Right lobe of liver (tissue), 4 donors: Measurements from ENCODE around the gene USP5.

Source experiments
- POLR2A ChIP-seq: fragments of 450-650 bp; IDR thresholded peaks from one replicate; pipeline ENCODE4 v1.6.1; 2017; ENCODE audit warnings: antibody characterized with exemption, mild to moderate bottlenecking
- TF ChIP-seq, protein P1 (sequence below), 4 donors: fragments of 200-600 bp in 3 of 4; fragments of 450-650 bp in 1 of 4; IDR thresholded peaks; one replicate each; pipeline versions ENCODE4 v1.5.1 to v1.8.0; 2016 to 2022; ENCODE audit warnings: antibody characterized with exemption in 4 of 4, mild to moderate bottlenecking in 2 of 4
- donor health status: DM: no; HTN: no; CAD: no.
- donor health status: DM: no; HTN: no; CAD: no.
- donor health status: DM: no; HTN: yes; CAD: no.

- TF ChIP-seq POLR2A, result no peak
- TF ChIP-seq, protein P1, sequence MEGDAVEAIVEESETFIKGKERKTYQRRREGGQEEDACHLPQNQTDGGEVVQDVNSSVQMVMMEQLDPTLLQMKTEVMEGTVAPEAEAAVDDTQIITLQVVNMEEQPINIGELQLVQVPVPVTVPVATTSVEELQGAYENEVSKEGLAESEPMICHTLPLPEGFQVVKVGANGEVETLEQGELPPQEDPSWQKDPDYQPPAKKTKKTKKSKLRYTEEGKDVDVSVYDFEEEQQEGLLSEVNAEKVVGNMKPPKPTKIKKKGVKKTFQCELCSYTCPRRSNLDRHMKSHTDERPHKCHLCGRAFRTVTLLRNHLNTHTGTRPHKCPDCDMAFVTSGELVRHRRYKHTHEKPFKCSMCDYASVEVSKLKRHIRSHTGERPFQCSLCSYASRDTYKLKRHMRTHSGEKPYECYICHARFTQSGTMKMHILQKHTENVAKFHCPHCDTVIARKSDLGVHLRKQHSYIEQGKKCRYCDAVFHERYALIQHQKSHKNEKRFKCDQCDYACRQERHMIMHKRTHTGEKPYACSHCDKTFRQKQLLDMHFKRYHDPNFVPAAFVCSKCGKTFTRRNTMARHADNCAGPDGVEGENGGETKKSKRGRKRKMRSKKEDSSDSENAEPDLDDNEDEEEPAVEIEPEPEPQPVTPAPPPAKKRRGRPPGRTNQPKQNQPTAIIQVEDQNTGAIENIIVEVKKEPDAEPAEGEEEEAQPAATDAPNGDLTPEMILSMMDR (IDR thresholded peaks at IDR 0.05), result no peak
Observed at GRCh38 chr12:6846316-6846869, 5.6 kb upstream of the USP5 start.
